ENCODE data around the gene FTO.

The FTO gene

GRCh38 chr16:54173490-54173889, 469.5 kb downstream of the FTO start:
- no peak for TF ChIP-seq CTCF (IDR thresholded peaks at IDR 0.05; ENCODE audit: control insufficient read depth, extremely low read depth, insufficient read depth)
- no peak for DNase-seq (ENCODE audit: low read depth)
- H3K4me3 ChIP-seq (ENCODE audit: low read depth, low read length), result no peak overlapping the region

GRCh38 chr16:54174201-54174600, 470.2 kb downstream of the FTO start:
- no peak for TF ChIP-seq CTCF (IDR thresholded peaks at IDR 0.05; ENCODE audit: control insufficient read depth, extremely low read depth, insufficient read depth)
- H3K4me3 ChIP-seq (ENCODE audit: low read depth, low read length), result no peak overlapping the region
- no peak for DNase-seq (ENCODE audit: low read depth)

GRCh38 chr16:54174750-54175149, 470.8 kb downstream of the FTO start:
- H3K4me3 ChIP-seq (ENCODE audit: low read depth, low read length), result no peak overlapping the region
- no peak for TF ChIP-seq CTCF (IDR thresholded peaks at IDR 0.05; ENCODE audit: control insufficient read depth, extremely low read depth, insufficient read depth)
- no peak for DNase-seq (ENCODE audit: low read depth)

- no peak for DNase-seq (ENCODE audit: low read depth)
- H3K4me3 ChIP-seq (ENCODE audit: low read depth, low read length), result no peak overlapping the region
- TF ChIP-seq CTCF (IDR thresholded peaks at IDR 0.05; ENCODE audit: control insufficient read depth, extremely low read depth, insufficient read depth), result no peak
Measured at GRCh38 chr16:54175169-54175551, 471.2 kb downstream of the FTO start.

GRCh38 chr16:54175552-54176375, 471.8 kb downstream of the FTO start:
- no peak for TF ChIP-seq CTCF (IDR thresholded peaks at IDR 0.05; ENCODE audit: control insufficient read depth, extremely low read depth, insufficient read depth)
- DNase-seq (ENCODE audit: low read depth), result no peak
- H3K4me3 ChIP-seq (ENCODE audit: low read depth, low read length), result no peak overlapping the region

GRCh38 chr16:54176376-54176901, 472.5 kb downstream of the FTO start:
- H3K4me3 ChIP-seq (ENCODE audit: low read depth, low read length), result no peak overlapping the region
- DNase-seq (ENCODE audit: low read depth), result no peak
- no peak for TF ChIP-seq CTCF (IDR thresholded peaks at IDR 0.05; ENCODE audit: control insufficient read depth, extremely low read depth, insufficient read depth)
